Body of pancreas (tissue), 4 donors: ENCODE measurements around the gene IL3. TPM values are rescaled to one million over a fixed set of nuclear protein-coding genes. Genes with fewer than 3 reads are reported as not detected.

Experiments
- ATAC-seq: fragments of 150-250 bp; one replicate; pipeline ENCODE4 v1.9.1; 2016
- DNase-seq, 4 donors: peaks; one replicate each; pipeline ENCODE4 v3.0.0-alpha.2; 2019
- H3K27ac ChIP-seq, 4 donors: fragments of 200-600 bp; sonication (generic); 1 replicate in 3 of 4; 2 replicates in 1 of 4; pipeline versions ENCODE4 v1.5.1 to v1.6.1; 2016 to 2019; ENCODE audit warnings: mild to moderate bottlenecking in 1 of 4, mixed read lengths in 1 of 4, moderate library complexity in 1 of 4
- H3K27me3 ChIP-seq, 2 donors: fragments of 200-600 bp; sonication (generic); one replicate each; pipeline ENCODE4 v1.6.0; 2016; ENCODE audit warnings: mild to moderate bottlenecking in 1 of 2
- H3K36me3 ChIP-seq, 2 donors: fragments of 200-600 bp; sonication (generic); replicated peaks in 1 of 2; 2 replicates each; pipeline ENCODE4 v1.5.1; 2016; ENCODE audit warnings: low read depth in 2 of 2; ENCODE audit not compliant: insufficient read depth in 1 of 2
- H3K4me1 ChIP-seq: fragments of 200-600 bp; sonication (generic); one replicate; pipeline ENCODE4 v1.6.0; 2016
- H3K4me3 ChIP-seq, 2 donors: fragments of 200-600 bp; sonication (generic); 1 replicate in 1 of 2; 2 replicates in 1 of 2; pipeline ENCODE4 v1.5.1; 2016 to 2019
- H3K9me3 ChIP-seq, 3 donors: fragments of 200-600 bp; sonication (generic); 1 replicate in 2 of 3; 2 replicates in 1 of 3; pipeline ENCODE4 v1.5.1; 2016
- CTCF ChIP-seq, 7 experiments: fragments of 450-650 bp in 4 of 7; fragments of 200-600 bp in 3 of 7; sonication (generic) in 3 of 7; IDR thresholded peaks; one replicate each; pipeline ENCODE4 v1.5.1; 2016 to 2019; ENCODE audit warnings: antibody characterized with exemption in 7 of 7
- POLR2A ChIP-seq, 3 donors: fragments of 450-650 bp; IDR thresholded peaks; one replicate each; pipeline ENCODE4 v1.6.1; 2016; ENCODE audit warnings: antibody characterized with exemption in 3 of 3, mild to moderate bottlenecking in 2 of 3
- WGBS, 2 donors: methylation state at CpG; one replicate each; pipeline ENCODE4 v1.1.5; 2017; 5-methylcytosine and 5-hydroxymethylcytosine counted together
- intact Hi-C: fragments of 100-400 bp; cut with DNase I; formaldehyde crosslinking; loops from one replicate; pipeline ENCODE4 v1.15.1; 2023
- total RNA-seq, 2 donors: library from RNA; depleted of rRNA; stranded (reverse); fragments of >200 nt; gene quantifications; one replicate each; pipeline ENCODE4 v1.1.0, GENCODE V29; 2016

The IL3 gene
- total RNA-seq, 2 donors from 2014 or later = not detected

- ATAC-seq = no peak
- Histone ChIP-seq H3K27ac (no peak overlapping the region), H3K9me3 (no peaks in the 10 kb centered on the region), H3K36me3 (no peaks in the 10 kb centered on the region), H3K4me3 (no peak overlapping the region), H3K4me1 (no peaks in the 10 kb centered on the region), H3K27me3 (no peaks in the 10 kb centered on the region)
- WGBS, 2 donors = 90 to 92% methylated on average over 2 to 3 of the region's 3 CpGs
- no peak for TF ChIP-seq POLR2A (IDR thresholded peaks at IDR 0.05)
- TF ChIP-seq CTCF (IDR thresholded peaks at IDR 0.05) = no peak
- no peak for DNase-seq
- intact Hi-C loops = no loop called here
These were observed 21.0 kb downstream of the IL3 start for GRCh38 chr5:132081458-132081857.

GRCh38 chr5:132082329-132083023, 22.0 kb downstream of the IL3 start:
- no peak overlapping the region for H3K4me3 ChIP-seq
- no peaks in the 10 kb centered on the region for H3K9me3 ChIP-seq
- DNase-seq = no peak
- TF ChIP-seq POLR2A (IDR thresholded peaks at IDR 0.05) (no peak), CTCF (IDR thresholded peaks at IDR 0.05) (no peak)
- intact Hi-C loops = no loop called here
- WGBS, 2 donors = 80 to 96% methylated on average over 3 to 8 of the region's 8 CpGs
- H3K27me3 ChIP-seq = no peaks in the 10 kb centered on the region
- H3K36me3 ChIP-seq = no peaks in the 10 kb centered on the region
- no peaks in the 10 kb centered on the region for H3K4me1 ChIP-seq
- no peak overlapping the region for H3K27ac ChIP-seq
- ATAC-seq = no peak

- no peaks in the 10 kb centered on the region for H3K9me3 ChIP-seq
- no peaks in the 10 kb centered on the region for H3K27me3 ChIP-seq
- WGBS, 2 donors = 81 to 87% methylated on average over 4 of the region's 4 CpGs
- H3K36me3 ChIP-seq = no peaks in the 10 kb centered on the region
- TF ChIP-seq POLR2A (IDR thresholded peaks at IDR 0.05) (no peak), CTCF (IDR thresholded peaks at IDR 0.05) (no peak)
- H3K4me1 ChIP-seq = no peaks in the 10 kb centered on the region
- ATAC-seq (no peak), DNase-seq (no peak)
- intact Hi-C loops = no loop called here
- H3K4me3 ChIP-seq = no peak overlapping the region
- H3K27ac ChIP-seq = no peak overlapping the region
These were observed 22.7 kb downstream of the IL3 start for GRCh38 chr5:132083071-132083678.

GRCh38 chr5:132085686-132086085, 25.2 kb downstream of the IL3 start:
- no peaks in the 10 kb centered on the region for H3K27me3 ChIP-seq
- WGBS, 2 donors = 72 to 85% methylated on average over 4 of the region's 4 CpGs
- DNase-seq = no peak
- TF ChIP-seq CTCF (IDR thresholded peaks at IDR 0.05) (no peak), POLR2A (IDR thresholded peaks at IDR 0.05) (no peak)
- no peaks in the 10 kb centered on the region for H3K36me3 ChIP-seq
- no peaks in the 10 kb centered on the region for H3K9me3 ChIP-seq
- no peak overlapping the region for H3K4me3 ChIP-seq
- no peak overlapping the region for H3K27ac ChIP-seq
- ATAC-seq = no peak
- no peaks in the 10 kb centered on the region for H3K4me1 ChIP-seq
- intact Hi-C loops = no loop called here
